ENCODE results near the gene USP28.
"Not testable (repeated sequence)": the region's sequence is repeated elsewhere in the genome, so short reads cannot be mapped to it uniquely, and the experiment has no call there.

The USP28 gene

GRCh38 chr11:113802621-113803020 is 72.8 kb downstream of the USP28 start:
- Histone ChIP-seq H4K20me1 (ENCODE audit: insufficient read depth, low read length) (no peaks in the 10 kb centered on the region), H3K27me3 (replicated peaks; ENCODE audit: insufficient read depth, low read length) (no peaks in the 10 kb centered on the region), H3F3A (ENCODE audit: insufficient read depth, low read length) (no peaks in the 10 kb centered on the region), H3K9me3 (replicated peaks; ENCODE audit: insufficient read depth, low read length) (no peaks in the 10 kb centered on the region), H3K36me3 (replicated peaks; ENCODE audit: insufficient read depth, low read length) (0 out of 2 replicates have a peak, but pooled peaks cover 8% of the 10 kb centered on the region), H3K4me1 (ENCODE audit: low read length) (no peaks in the 10 kb centered on the region), H2AFZ (ENCODE audit: low read length) (no peak overlapping the region), H3K4me2 (ENCODE audit: low read depth, low read length) (no peak overlapping the region), H3K79me2 (ENCODE audit: low read length) (no peaks in the 10 kb centered on the region), H3K9ac (ENCODE audit: low read length) (no peak overlapping the region), H3K9me2 (replicated peaks; ENCODE audit: insufficient read depth, low read length) (no peaks in the 10 kb centered on the region), H3K4me3 (ENCODE audit: low read length) (no peak overlapping the region), H3K27ac (ENCODE audit: low read length) (no peak overlapping the region)
- TF ChIP-seq EZH2phosphoT487 (IDR thresholded peaks at IDR 0.05; ENCODE audit: low read length) (no peak), EZH2 (optimal IDR thresholded peaks at IDR 0.05; ENCODE audit: low read depth, low read length) (no peak)
- DNase-seq, result no peak

- H3K9ac ChIP-seq (ENCODE audit: low read length), result no peak overlapping the region
- no peaks in the 10 kb centered on the region for H3K79me2 ChIP-seq (ENCODE audit: low read length)
- no peaks in the 10 kb centered on the region for H4K20me1 ChIP-seq (ENCODE audit: insufficient read depth, low read length)
- peak; percentile 25 for DNase-seq
- H3K9me3 ChIP-seq (replicated peaks; ENCODE audit: insufficient read depth, low read length), result no peaks in the 10 kb centered on the region
- H3F3A ChIP-seq (ENCODE audit: insufficient read depth, low read length), result no peaks in the 10 kb centered on the region
- H2AFZ ChIP-seq (ENCODE audit: low read length), result no peak overlapping the region
- no peaks in the 10 kb centered on the region for H3K9me2 ChIP-seq (replicated peaks; ENCODE audit: insufficient read depth, low read length)
- H3K4me1 ChIP-seq (ENCODE audit: low read length), result no peaks in the 10 kb centered on the region
- TF ChIP-seq CTCF (IDR thresholded peaks at IDR 0.05; ENCODE audit: low read length) (peak; percentile 56), EZH2phosphoT487 (IDR thresholded peaks at IDR 0.05; ENCODE audit: low read length) (no peak)
- no peak overlapping the region for H3K4me2 ChIP-seq (ENCODE audit: low read depth, low read length)
- H3K27ac ChIP-seq (ENCODE audit: low read length), result no peak overlapping the region
- H3K36me3 ChIP-seq (replicated peaks; ENCODE audit: insufficient read depth, low read length), result 0 out of 2 replicates have a peak, but pooled peaks cover 6% of the 10 kb centered on the region
- H3K4me3 ChIP-seq (ENCODE audit: low read length), result no peak overlapping the region
- no peaks in the 10 kb centered on the region for H3K27me3 ChIP-seq (replicated peaks; ENCODE audit: insufficient read depth, low read length)
Measured at GRCh38 chr11:113796663-113797259, 78.6 kb downstream of the USP28 start.

GRCh38 chr11:113789675-113790320 is 85.6 kb downstream of the USP28 start:
- H3F3A ChIP-seq (ENCODE audit: insufficient read depth, low read length), result no peaks in the 10 kb centered on the region
- H3K9me2 ChIP-seq (replicated peaks; ENCODE audit: insufficient read depth, low read length), result no peaks in the 10 kb centered on the region
- H3K27me3 ChIP-seq (replicated peaks; ENCODE audit: insufficient read depth, low read length), result no peaks in the 10 kb centered on the region
- H3K36me3 ChIP-seq (replicated peaks; ENCODE audit: insufficient read depth, low read length), result no peaks in the 10 kb centered on the region
- no peaks in the 10 kb centered on the region for H3K4me1 ChIP-seq (ENCODE audit: low read length)
- no peaks in the 10 kb centered on the region for H4K20me1 ChIP-seq (ENCODE audit: insufficient read depth, low read length)
- no peaks in the 10 kb centered on the region for H3K79me2 ChIP-seq (ENCODE audit: low read length)
- no peak overlapping the region for H3K27ac ChIP-seq (ENCODE audit: low read length)
- H3K4me2 ChIP-seq (ENCODE audit: low read depth, low read length), result no peak overlapping the region
- no peak for DNase-seq
- no peak overlapping the region for H2AFZ ChIP-seq (ENCODE audit: low read length)
- no peak overlapping the region for H3K4me3 ChIP-seq (ENCODE audit: low read length)
- TF ChIP-seq EZH2phosphoT487 (IDR thresholded peaks at IDR 0.05; ENCODE audit: low read length), result no peak
- TF ChIP-seq EZH2 (optimal IDR thresholded peaks at IDR 0.05; ENCODE audit: low read depth, low read length), result no peak
- H3K9ac ChIP-seq (ENCODE audit: low read length), result no peak overlapping the region
- H3K9me3 ChIP-seq (replicated peaks; ENCODE audit: insufficient read depth, low read length), result no peaks in the 10 kb centered on the region

GRCh38 chr11:113789016-113789415 is 86.4 kb downstream of the USP28 start:
- H3K9ac ChIP-seq (ENCODE audit: low read length); H3K36me3 ChIP-seq (replicated peaks; ENCODE audit: insufficient read depth, low read length); H3K9me2 ChIP-seq (replicated peaks; ENCODE audit: insufficient read depth, low read length); H3F3A ChIP-seq (ENCODE audit: insufficient read depth, low read length); H4K20me1 ChIP-seq (ENCODE audit: insufficient read depth, low read length); DNase-seq; H3K27me3 ChIP-seq (replicated peaks; ENCODE audit: insufficient read depth, low read length); H2AFZ ChIP-seq (ENCODE audit: low read length); H3K4me3 ChIP-seq (ENCODE audit: low read length); H3K4me1 ChIP-seq (ENCODE audit: low read length); H3K79me2 ChIP-seq (ENCODE audit: low read length); H3K9me3 ChIP-seq (replicated peaks; ENCODE audit: insufficient read depth, low read length); H3K27ac ChIP-seq (ENCODE audit: low read length); H3K4me2 ChIP-seq (ENCODE audit: low read depth, low read length): not testable (repeated sequence)
